Large intestine (tissue), 3 donors: ENCODE data around the gene HIP1. TPM values are rescaled to one million over a fixed set of nuclear protein-coding genes. Genes with fewer than 3 reads are reported as not detected.
A peak's percentile ranks its signal among the peaks of the same experiment; 100 is the strongest.
"Not testable (repeated sequence)": the region's sequence is repeated elsewhere in the genome, so short reads cannot be mapped to it uniquely, and the experiment has no call there.

Experiments
- DNase-seq, 2 donors: peaks; one replicate each; pipeline versions ENCODE4 v3.0.0 to v3.0.0-alpha.2; 2013
- H3K27ac ChIP-seq: one replicate; pipeline ENCODE4 v1.5.1; 2013; ENCODE audit warnings: low read length
- H3K27me3 ChIP-seq: 2 replicates; pipeline ENCODE4 v1.6.1; 2013; ENCODE audit warnings: low read length; ENCODE audit not compliant: control insufficient read depth, insufficient read depth
- H3K36me3 ChIP-seq: 2 replicates; pipeline ENCODE4 v1.6.1; 2013; ENCODE audit warnings: low read length; ENCODE audit not compliant: control insufficient read depth, insufficient read depth
- H3K4me1 ChIP-seq: one replicate; pipeline ENCODE4 v1.6.1; 2013; ENCODE audit warnings: low read length; ENCODE audit not compliant: control insufficient read depth, insufficient read depth
- H3K4me3 ChIP-seq: one replicate; pipeline ENCODE4 v1.5.1; 2013; ENCODE audit warnings: low read length
- H3K9me3 ChIP-seq: one replicate; pipeline ENCODE4 v1.6.1; 2013; ENCODE audit warnings: mild to moderate bottlenecking, low read depth, low read length, moderate library complexity; ENCODE audit not compliant: control insufficient read depth
- WGBS: methylation state at CpG from one replicate; pipeline ENCODE4 v1.1.5; 2013; ENCODE audit warnings: low lambda C conversion rate; ENCODE audit not compliant: insufficient coverage; 5-methylcytosine and 5-hydroxymethylcytosine counted together
- polyA plus RNA-seq: library from polyadenylated mRNA; unstranded; fragments of 120-200 nt; gene quantifications from one replicate; pipeline ENCODE4 v1.2.1, GENCODE V29; 2013

The HIP1 gene
- polyA plus RNA-seq, 1 donor, result 5.9 TPM

GRCh38 chr7:75521727-75522126, 217.0 kb downstream of the HIP1 start:
- H3K4me1 ChIP-seq, H3K4me3 ChIP-seq, DNase-seq, H3K27ac ChIP-seq, H3K27me3 ChIP-seq, H3K9me3 ChIP-seq: not testable (repeated sequence)
- H3K36me3 ChIP-seq, result peaks cover 17% of the 10 kb centered on the region

GRCh38 chr7:75518842-75519241, 219.9 kb downstream of the HIP1 start:
- H3K36me3 ChIP-seq, result peaks cover 12% of the 10 kb centered on the region
- H3K4me3 ChIP-seq, H3K27ac ChIP-seq, H3K4me1 ChIP-seq, H3K27me3 ChIP-seq, DNase-seq, H3K9me3 ChIP-seq: not testable (repeated sequence)
- no CpG with 5 or more reads among the region's 2 CpGs for WGBS

- H3K9me3 ChIP-seq, H3K4me1 ChIP-seq, H3K36me3 ChIP-seq, H3K27me3 ChIP-seq, H3K4me3 ChIP-seq, DNase-seq, H3K27ac ChIP-seq: not testable (repeated sequence)
- no CpG with 5 or more reads among the region's 4 CpGs for WGBS
Observed at GRCh38 chr7:75509033-75509432, 229.7 kb downstream of the HIP1 start.

DNA sequence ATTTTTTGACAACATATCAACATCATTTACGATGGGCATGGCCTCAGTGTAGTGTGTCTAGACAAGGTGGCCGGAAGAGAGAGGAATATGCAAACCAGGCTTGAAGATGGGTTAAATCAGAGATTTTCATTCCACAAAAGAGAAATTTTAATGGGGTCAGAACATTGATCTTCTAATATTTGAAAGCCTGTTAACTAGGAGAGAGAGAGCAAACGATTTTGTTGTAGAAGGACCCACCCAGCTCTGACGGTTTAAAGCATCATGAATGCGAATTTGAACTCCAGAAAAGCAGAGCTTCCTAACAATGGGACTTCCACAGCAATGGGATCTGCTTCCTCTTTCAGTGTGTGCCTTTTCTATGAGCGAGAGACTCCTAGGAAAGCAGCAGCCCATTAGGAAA, 246.7 kb downstream of the HIP1 start, which contains the start of gene SPDYE5:
Gene SPDYE5, plus strand, starts transcription at position 301 of the 400 bp plus-strand sequence. CDS start 1,728 bp downstream, outside the sequence.
- H3K36me3 ChIP-seq, H3K27me3 ChIP-seq, DNase-seq, H3K4me3 ChIP-seq, H3K27ac ChIP-seq, H3K4me1 ChIP-seq, H3K9me3 ChIP-seq: not testable (repeated sequence)
- WGBS, result no CpG with 5 or more reads among the region's 6 CpGs

DNA sequence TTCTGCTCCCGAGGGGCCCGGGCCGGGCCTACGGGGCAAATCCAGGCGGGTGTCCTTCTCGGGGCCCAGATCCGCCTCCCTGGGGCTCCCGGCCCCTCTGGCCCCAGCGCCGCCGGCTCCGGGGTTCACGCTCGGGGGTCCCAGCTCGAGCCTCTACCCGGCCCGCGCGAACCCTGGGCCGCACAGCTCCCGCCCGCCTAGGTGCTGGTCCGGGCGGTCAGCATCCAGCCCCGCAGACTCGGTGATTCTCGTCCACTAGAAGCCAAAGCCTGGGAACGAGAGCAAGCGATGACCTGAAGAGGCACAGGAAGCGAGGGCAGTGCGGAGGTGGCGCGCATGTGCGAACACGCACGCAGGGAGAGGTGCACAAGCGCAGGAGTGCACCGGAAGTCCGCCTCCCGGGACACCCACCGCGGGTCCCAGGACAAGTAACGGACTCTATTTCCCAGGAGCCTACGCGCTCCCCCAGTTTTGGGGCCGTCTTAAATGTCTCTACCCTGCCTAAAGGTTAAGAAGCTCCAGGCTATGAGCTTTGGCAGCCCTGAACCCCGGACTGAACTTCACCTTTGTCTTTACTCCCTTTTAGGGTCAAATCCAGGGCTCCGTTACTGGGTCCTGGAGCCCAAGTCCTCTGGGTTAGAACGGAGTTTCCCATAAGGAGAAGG, 252.6 kb downstream of the HIP1 start, which contains the start of gene POM121C:
Gene POM121C, minus strand, starts transcription at position 321 of the 665 bp plus-strand sequence. CDS start 44,803 bp downstream, outside the sequence.
- DNase-seq, result peak; percentile 93
- H3K4me1 ChIP-seq, H3K9me3 ChIP-seq, H3K27me3 ChIP-seq, H3K36me3 ChIP-seq: not testable (repeated sequence)
- no CpG with 5 or more reads among the region's 49 CpGs for WGBS
- H3K4me3 ChIP-seq, result peak within 1 kb of the TSS; percentile 64
- H3K27ac ChIP-seq, result peak within 1 kb of the TSS; percentile 81

- not testable (repeated sequence) for H3K4me1 ChIP-seq, H3K27me3 ChIP-seq, H3K36me3 ChIP-seq, H3K9me3 ChIP-seq
- WGBS, result no CpG with 5 or more reads among the region's 32 CpGs
- DNase-seq, result peak; percentile 0 to 22
- Histone ChIP-seq H3K4me3 (peak overlapping the region; percentile 64), H3K27ac (peak overlapping the region; percentile 81)
Observed at GRCh38 chr7:75485355-75485978, 253.3 kb downstream of the HIP1 start.

Other genes starting within 250 kb of the HIP1 start
- gene SPDYE5, start 246.6 kb downstream of the HIP1 start, polyA plus RNA-seq, result 2.0 TPM
- gene CCL26, start 33.3 kb upstream of the HIP1 start, polyA plus RNA-seq, result 0.12 TPM
- gene CCL24, start 74.9 kb upstream of the HIP1 start, polyA plus RNA-seq, result 32.1 TPM
- gene RHBDD2, start 140.1 kb upstream of the HIP1 start, polyA plus RNA-seq, result 51.9 TPM
- 67.7 TPM for gene POR, start 176.2 kb upstream of the HIP1 start, polyA plus RNA-seq